Muscle layer of duodenum (tissue), 2 donors: ENCODE data around the gene OLFML1.

Experiments used
- H3K27ac ChIP-seq: one replicate; pipeline ENCODE4 v1.7.0; 2013; ENCODE audit warnings: mild to moderate bottlenecking, low read length
- H3K27me3 ChIP-seq: one replicate; pipeline ENCODE4 v1.7.0; 2013; ENCODE audit warnings: low read depth, mild to moderate bottlenecking, control low read depth, low read length
- H3K36me3 ChIP-seq, 2 donors: one replicate each; pipeline ENCODE4 v1.7.0; 2013; ENCODE audit warnings: low read length in 2 of 2, control low read depth in 1 of 2, mild to moderate bottlenecking in 1 of 2; ENCODE audit not compliant: insufficient read depth in 2 of 2, control insufficient read depth in 1 of 2
- H3K4me1 ChIP-seq, 2 donors: one replicate each; pipeline ENCODE4 v1.7.0; 2013; ENCODE audit warnings: low read length in 2 of 2, mild to moderate bottlenecking in 2 of 2, control low read depth in 1 of 2, moderate library complexity in 1 of 2; ENCODE audit not compliant: insufficient read depth in 2 of 2, control insufficient read depth in 1 of 2
- H3K4me3 ChIP-seq, 2 donors: one replicate each; pipeline ENCODE4 v1.7.0; 2013; ENCODE audit warnings: low read length in 2 of 2, low read depth in 1 of 2, mild to moderate bottlenecking in 1 of 2
- H3K9me3 ChIP-seq, 2 donors: one replicate each; pipeline ENCODE4 v1.7.0; 2013; ENCODE audit warnings: low read length in 2 of 2, control low read depth in 1 of 2, mild to moderate bottlenecking in 1 of 2; ENCODE audit not compliant: control insufficient read depth in 1 of 2
- donor health status: healthy.

The OLFML1 gene

DNA sequence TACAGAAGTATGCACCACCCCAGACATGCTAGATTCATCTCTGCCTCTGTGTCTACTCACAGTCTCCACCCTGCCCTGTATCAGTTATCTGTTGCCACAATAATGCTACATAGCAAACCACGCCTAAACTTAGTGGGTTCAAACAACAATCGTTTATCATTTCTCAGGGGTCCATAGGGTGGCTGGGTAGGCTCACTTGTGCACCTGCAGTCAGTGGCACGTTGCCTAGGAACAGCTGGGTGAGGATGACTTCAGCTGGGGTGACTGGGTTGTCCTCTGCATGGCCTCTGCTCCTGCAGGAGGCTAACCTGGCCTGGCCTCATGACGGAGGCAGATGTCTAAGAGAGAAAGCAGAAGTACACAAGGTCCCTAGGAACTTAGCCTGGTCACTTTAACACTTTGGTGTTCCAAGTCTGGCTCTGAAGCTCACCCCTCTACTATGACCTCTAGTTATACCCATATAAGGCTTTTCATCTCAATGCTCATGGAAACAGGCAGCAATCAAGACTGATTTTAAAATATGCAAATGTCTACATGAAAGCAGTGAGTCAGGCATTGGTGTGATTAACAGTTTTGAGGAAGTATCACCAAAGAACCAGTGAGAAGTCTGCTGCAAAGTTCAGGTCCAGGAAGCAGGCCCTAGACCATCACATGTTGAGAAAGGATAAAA lies 10.7 kb downstream of the OLFML1 start:
- Histone ChIP-seq H3K4me3 (no peak overlapping the region), H3K27ac (no peak overlapping the region), H3K4me1 (no peaks in the 10 kb centered on the region), H3K9me3 (no peaks in the 10 kb centered on the region), H3K27me3 (no peaks in the 10 kb centered on the region), H3K36me3 (no peaks in the 10 kb centered on the region)

DNA sequence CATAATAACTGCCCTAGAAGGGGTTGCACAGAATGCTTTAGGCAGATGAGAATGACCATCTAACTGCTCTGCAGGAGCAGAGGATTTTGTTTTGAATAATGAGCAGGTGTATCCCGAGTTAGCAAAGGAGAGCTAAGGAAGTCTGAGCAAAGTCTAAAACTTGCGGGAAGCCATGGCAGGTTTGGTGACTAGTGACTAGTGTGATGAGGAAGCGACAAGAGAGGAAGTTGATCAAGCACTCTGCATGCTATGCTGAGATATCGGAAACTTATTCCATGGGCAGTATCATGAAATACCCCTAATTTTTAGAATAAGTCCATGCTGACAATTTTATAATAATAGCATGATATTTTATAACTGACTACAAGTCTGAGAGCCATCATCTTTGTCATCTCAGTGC lies 12.9 kb downstream of the OLFML1 start:
- no peak overlapping the region for H3K27ac ChIP-seq
- H3K9me3 ChIP-seq = no peaks in the 10 kb centered on the region
- no peaks in the 10 kb centered on the region for H3K36me3 ChIP-seq
- H3K27me3 ChIP-seq = no peaks in the 10 kb centered on the region
- H3K4me1 ChIP-seq = no peaks in the 10 kb centered on the region
- no peak overlapping the region for H3K4me3 ChIP-seq

DNA sequence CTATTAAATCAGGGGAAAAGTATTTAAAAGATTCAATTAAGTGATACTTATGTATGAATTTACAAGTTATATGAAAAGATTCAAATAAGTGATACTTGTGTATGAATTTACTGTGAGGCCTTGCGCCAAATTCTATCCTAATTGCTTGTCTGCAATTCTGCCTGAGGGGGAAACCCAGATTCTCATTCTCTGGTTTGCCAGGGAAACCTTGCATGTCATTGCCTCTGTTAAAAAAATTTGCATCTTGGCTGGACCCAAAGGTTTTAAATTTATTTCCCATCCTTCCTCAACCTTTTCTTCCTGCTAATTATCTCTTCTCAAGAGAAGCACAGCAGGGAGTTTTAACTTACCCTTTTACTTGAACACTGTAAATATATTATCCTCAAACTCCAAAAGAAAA lies 13.8 kb downstream of the OLFML1 start:
- Histone ChIP-seq H3K4me3 (no peak overlapping the region), H3K4me1 (no peaks in the 10 kb centered on the region), H3K36me3 (no peaks in the 10 kb centered on the region), H3K27ac (no peak overlapping the region), H3K27me3 (no peaks in the 10 kb centered on the region), H3K9me3 (no peaks in the 10 kb centered on the region)

DNA sequence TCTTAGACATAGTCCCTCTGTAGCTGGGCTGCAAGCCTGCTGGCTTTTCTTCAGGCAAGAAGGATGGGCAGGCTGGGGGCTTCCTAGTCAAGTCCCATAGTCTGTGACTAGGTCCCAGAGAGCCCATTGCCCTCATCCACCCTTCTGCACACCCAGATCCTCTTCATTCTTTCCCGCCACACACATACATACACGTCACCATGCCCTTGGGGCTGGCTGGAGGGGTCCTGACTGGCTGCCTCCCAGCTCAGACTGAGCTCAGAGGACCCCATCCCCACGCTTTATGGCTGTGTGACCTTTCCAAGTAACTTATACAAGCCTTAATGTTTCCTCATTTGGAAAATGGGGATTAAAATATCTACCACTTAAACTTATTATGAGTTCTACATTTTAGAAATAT lies 14.9 kb downstream of the OLFML1 start:
- Histone ChIP-seq H3K9me3 (no peaks in the 10 kb centered on the region), H3K27ac (no peak overlapping the region), H3K27me3 (no peaks in the 10 kb centered on the region), H3K4me3 (no peak overlapping the region), H3K36me3 (no peaks in the 10 kb centered on the region), H3K4me1 (no peaks in the 10 kb centered on the region)

DNA sequence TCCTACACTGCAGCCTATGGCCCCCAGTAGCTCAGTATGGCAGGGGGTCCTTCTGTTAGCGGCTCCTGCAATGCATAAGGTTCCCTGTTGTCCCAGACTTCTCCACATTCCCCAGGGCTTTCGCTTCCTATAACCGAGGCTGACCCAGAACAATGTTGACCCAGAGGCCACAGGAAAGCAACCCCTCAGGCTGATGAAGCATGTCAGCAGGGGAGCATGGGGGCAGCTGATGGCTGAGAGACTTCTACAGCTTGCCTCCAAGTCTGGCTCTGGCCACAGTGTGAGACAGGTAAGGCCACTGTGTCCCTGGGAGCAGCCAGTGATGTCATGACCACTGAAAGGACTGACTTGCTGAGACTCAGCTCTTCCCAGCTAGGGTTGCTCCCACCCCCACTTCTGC lies 15.9 kb downstream of the OLFML1 start:
- Histone ChIP-seq H3K4me1 (no peaks in the 10 kb centered on the region), H3K4me3 (no peak overlapping the region), H3K36me3 (no peaks in the 10 kb centered on the region), H3K27me3 (no peaks in the 10 kb centered on the region), H3K9me3 (no peaks in the 10 kb centered on the region), H3K27ac (no peak overlapping the region)

DNA sequence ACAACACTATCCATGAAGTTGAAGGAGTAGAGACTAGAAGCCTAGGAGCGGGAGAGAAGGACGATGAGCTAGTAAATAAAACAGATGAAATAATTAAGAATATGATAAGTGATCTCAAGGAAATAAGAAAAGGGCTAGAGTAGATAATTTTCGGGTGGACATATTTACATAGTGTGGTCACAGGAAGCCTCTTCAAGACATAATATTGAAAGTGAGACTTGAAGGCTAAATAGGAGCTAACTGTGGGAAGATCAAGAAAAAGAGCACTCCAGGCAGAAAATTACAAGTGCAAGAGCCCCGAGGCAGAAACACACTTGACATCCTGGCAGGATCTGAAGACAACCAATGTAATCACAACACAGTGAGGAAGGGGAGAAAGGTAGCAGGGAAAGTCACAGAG lies 16.6 kb downstream of the OLFML1 start:
- H3K27me3 ChIP-seq = no peaks in the 10 kb centered on the region
- H3K4me1 ChIP-seq = no peaks in the 10 kb centered on the region
- no peaks in the 10 kb centered on the region for H3K9me3 ChIP-seq
- H3K27ac ChIP-seq = no peak overlapping the region
- H3K36me3 ChIP-seq = no peaks in the 10 kb centered on the region
- H3K4me3 ChIP-seq = no peak overlapping the region

DNA sequence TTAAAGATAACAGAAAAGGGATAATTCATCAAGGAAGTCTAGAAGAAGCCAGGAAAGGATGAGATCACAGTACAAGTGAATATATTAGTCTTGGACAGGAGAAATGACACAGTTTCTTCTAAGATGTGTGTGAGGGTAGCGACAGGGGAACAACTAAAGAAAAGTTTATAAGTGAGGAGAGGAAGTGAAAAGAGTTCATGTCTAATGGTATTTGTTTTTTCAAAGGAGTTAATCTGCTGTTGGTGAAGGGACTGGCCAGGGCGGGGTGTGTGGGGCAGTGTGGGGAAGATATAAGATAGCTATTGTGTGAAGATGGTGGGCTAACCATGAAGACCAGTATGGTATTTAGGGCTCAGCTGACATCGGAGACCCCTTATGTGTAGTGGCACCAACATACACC lies 20.9 kb downstream of the OLFML1 start:
- no peaks in the 10 kb centered on the region for H3K36me3 ChIP-seq
- no peaks in the 10 kb centered on the region for H3K9me3 ChIP-seq
- H3K27ac ChIP-seq = no peak overlapping the region
- no peak overlapping the region for H3K4me3 ChIP-seq
- H3K4me1 ChIP-seq = peaks cover 0 to 4% of the 10 kb centered on the region in 2 donors
- H3K27me3 ChIP-seq = no peaks in the 10 kb centered on the region

DNA sequence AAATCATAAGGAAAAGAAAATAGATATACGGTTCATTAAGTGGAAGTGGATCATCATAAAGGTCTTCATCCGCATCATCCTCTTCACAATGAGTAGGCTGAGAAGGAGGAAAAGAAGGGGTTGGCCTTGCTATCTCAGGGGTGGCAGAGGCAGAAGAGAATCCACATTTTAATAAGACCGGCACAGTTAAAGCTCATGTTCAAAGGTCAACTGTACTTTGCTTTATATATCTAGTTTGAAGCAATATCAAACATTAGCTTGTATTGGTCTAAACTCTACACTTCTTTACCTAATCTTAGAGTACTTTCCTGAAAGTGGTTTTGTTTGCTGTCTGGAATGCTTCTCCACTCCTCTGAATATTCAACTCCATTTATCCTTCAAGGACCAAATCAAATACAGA lies 22.8 kb downstream of the OLFML1 start:
- no peaks in the 10 kb centered on the region for H3K9me3 ChIP-seq
- H3K36me3 ChIP-seq = no peaks in the 10 kb centered on the region
- no peak overlapping the region for H3K4me3 ChIP-seq
- no peaks in the 10 kb centered on the region for H3K27me3 ChIP-seq
- H3K27ac ChIP-seq = no peak overlapping the region
- H3K4me1 ChIP-seq = peaks cover 12 to 22% of the 10 kb centered on the region in 2 donors

DNA sequence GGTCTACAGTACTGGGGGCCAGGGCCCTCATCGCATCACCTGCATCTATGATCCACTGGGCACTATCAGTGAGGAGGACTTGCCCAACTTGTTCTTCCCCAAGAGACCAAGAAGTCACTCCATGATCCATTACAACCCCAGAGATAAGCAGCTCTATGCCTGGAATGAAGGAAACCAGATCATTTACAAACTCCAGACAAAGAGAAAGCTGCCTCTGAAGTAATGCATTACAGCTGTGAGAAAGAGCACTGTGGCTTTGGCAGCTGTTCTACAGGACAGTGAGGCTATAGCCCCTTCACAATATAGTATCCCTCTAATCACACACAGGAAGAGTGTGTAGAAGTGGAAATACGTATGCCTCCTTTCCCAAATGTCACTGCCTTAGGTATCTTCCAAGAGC lies 24.7 kb downstream of the OLFML1 start:
- H3K27me3 ChIP-seq = no peaks in the 10 kb centered on the region
- H3K9me3 ChIP-seq = no peaks in the 10 kb centered on the region

DNA sequence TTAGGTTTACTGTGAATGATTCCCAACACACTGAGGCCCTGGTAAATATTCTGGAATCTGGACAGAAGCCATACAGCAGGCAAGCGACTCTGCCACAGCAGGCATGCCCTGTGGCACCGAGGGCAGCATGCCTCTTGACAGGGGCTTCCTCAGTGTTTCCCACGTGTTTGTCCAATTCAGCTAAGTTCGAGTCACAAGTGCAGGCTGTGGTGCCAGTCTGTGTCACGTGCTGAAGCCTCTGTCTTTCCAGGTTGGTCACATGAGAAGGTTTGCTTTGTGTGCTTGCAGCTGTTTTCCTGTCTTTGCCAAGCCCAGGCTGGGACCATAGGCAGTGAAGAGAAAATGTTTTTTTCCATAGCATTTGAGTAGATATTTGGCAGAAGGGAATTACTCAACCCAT lies 26.1 kb downstream of the OLFML1 start:
- Histone ChIP-seq H3K4me1 (peaks cover 12 to 33% of the 10 kb centered on the region in 2 donors), H3K9me3 (no peaks in the 10 kb centered on the region), H3K27me3 (no peaks in the 10 kb centered on the region), H3K4me3 (no peak overlapping the region), H3K27ac (no peak overlapping the region), H3K36me3 (no peaks in the 10 kb centered on the region)

More for the DNA sequence above, 24.7 kb downstream of the OLFML1 start:
- H3K4me1 ChIP-seq = peaks cover 12 to 30% of the 10 kb centered on the region in 2 donors
- no peak overlapping the region for H3K27ac ChIP-seq
- no peak overlapping the region for H3K4me3 ChIP-seq
- H3K36me3 ChIP-seq = no peaks in the 10 kb centered on the region

DNA sequence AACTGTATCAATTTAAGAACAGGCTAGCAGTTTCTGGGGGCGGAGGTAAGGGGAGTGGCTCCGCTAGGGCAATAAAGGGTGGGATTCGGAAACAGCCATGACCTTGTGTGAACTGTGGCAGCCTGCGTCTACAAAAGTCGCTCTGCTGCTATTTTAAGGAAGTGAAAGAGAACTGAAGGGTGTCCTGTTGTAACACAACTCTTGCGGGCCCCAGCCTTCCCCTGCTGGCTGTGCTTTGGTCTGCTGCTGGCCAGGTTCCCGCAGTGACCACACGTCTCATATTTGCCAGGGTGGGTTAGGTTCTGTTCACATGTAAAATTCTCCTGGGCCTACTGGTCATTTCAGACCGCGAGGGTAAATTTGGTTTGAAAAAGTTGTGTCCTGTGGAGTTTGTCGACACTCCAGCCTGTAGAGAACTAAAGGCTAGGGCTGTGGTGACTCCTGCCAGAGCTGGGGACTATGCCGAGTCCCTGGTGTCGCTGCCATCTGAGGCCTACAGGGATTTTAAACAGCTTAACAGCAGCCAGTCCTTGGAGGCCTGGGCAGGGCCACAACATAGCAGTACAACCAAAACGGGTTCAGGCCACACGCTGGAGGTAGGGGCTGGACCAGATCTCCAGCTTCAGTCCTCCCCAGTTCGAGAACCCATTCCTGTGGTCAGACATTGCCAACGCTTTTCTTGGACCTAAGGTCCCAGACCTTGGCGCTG lies 27.4 kb downstream of the OLFML1 start:
- Histone ChIP-seq H3K4me3 (peak overlapping the region; percentile 85 to 88), H3K36me3 (no peaks in the 10 kb centered on the region), H3K27me3 (no peaks in the 10 kb centered on the region), H3K27ac (peak overlapping the region; percentile 90), H3K9me3 (no peaks in the 10 kb centered on the region), H3K4me1 (peaks cover 12 to 33% of the 10 kb centered on the region in 2 donors)
